SU-DHL-6 (cell line): Measurements from ENCODE around the gene RNF113B.

Experiments used
- H2AFZ ChIP-seq: fragments of 200-600 bp; sonication (generic); 2 replicates; pipeline ENCODE4 v1.6.1; 2014; ENCODE audit warnings: low read depth, mild to moderate bottlenecking, moderate library complexity, mixed read lengths, antibody characterized with exemption, low read length; ENCODE audit not compliant: severe bottlenecking
- H3F3A ChIP-seq: fragments of 200-600 bp; shearing (Covaris generic); 2 replicates; pipeline ENCODE4 v1.6.0; 2016; ENCODE audit warnings: antibody characterized with exemption, mild to moderate bottlenecking; ENCODE audit not compliant: insufficient read depth
- H3K27ac ChIP-seq: fragments of 200-600 bp; sonication (generic); 2 replicates; pipeline ENCODE4 v1.5.1; 2016; ENCODE audit warnings: low read depth, mild to moderate bottlenecking, low read length, moderate library complexity, mixed read lengths
- H3K27me3 ChIP-seq: fragments of 200-600 bp; sonication (generic), shearing (Covaris generic); 2 replicates; pipeline ENCODE4 v1.6.0; 2014; ENCODE audit warnings: mild to moderate bottlenecking, low read length
- H3K36me3 ChIP-seq: fragments of 200-600 bp; sonication (generic); 2 replicates; pipeline ENCODE4 v1.6.1; 2014; ENCODE audit warnings: mild to moderate bottlenecking, low read length, mixed read lengths
- H3K4me2 ChIP-seq: fragments of 300-600, 200-600 bp; shearing (Covaris generic), sonication (generic); 2 replicates; pipeline ENCODE4 v1.6.0; 2014; ENCODE audit warnings: low read length, low read depth, mild to moderate bottlenecking; ENCODE audit not compliant: poor library complexity, severe bottlenecking
- H3K4me3 ChIP-seq: fragments of 200-600 bp; sonication (generic); 2 replicates; pipeline ENCODE4 v1.5.1; 2014; ENCODE audit warnings: antibody characterized with exemption, low read length, mild to moderate bottlenecking, mixed read lengths; ENCODE audit not compliant: insufficient read depth, poor library complexity, severe bottlenecking
- H3K79me2 ChIP-seq: fragments of 200-600 bp; sonication (generic); 2 replicates; pipeline ENCODE4 v1.6.1; 2014; ENCODE audit warnings: mild to moderate bottlenecking, low read length, moderate library complexity; ENCODE audit not compliant: insufficient read depth
- H3K9ac ChIP-seq: fragments of 200-600 bp; sonication (generic); 2 replicates; pipeline ENCODE4 v1.7.0; 2014; ENCODE audit warnings: mild to moderate bottlenecking, low read length
- H3K9me2 ChIP-seq: fragments of 200-600 bp; sonication (generic); replicated peaks from 2 replicates; pipeline ENCODE4 v1.6.1; 2014; ENCODE audit warnings: low read length; ENCODE audit not compliant: insufficient read depth
- H3K9me3 ChIP-seq: fragments of 200-600 bp; sonication (generic); 2 replicates; pipeline ENCODE4 v1.6.1; 2014; ENCODE audit warnings: low read length, mixed read lengths; ENCODE audit not compliant: insufficient read depth
- H4K20me1 ChIP-seq: fragments of 200-600 bp; sonication (generic); 2 replicates; pipeline ENCODE4 v1.6.1; 2014; ENCODE audit warnings: low read depth, mild to moderate bottlenecking, antibody characterized with exemption, low read length, moderate library complexity, mixed read lengths
- EZH2phosphoT487 ChIP-seq: fragments of 200-600 bp; sonication (generic), shearing (Covaris generic); conservative IDR thresholded peaks from 2 replicates; pipeline ENCODE4 v1.6.1; 2018; ENCODE audit warnings: mild to moderate bottlenecking, antibody characterized with exemption, low read length, moderate library complexity, mixed read lengths
- TF ChIP-seq, protein P1 (sequence below): fragments of 200-600 bp; sonication (generic); IDR thresholded peaks from one replicate; pipeline ENCODE4 v1.5.1; 2017; ENCODE audit warnings: antibody characterized with exemption, mild to moderate bottlenecking, low read length, moderate library complexity; ENCODE audit not compliant: insufficient read depth, poor library complexity, severe bottlenecking

RNF113B gene

DNA sequence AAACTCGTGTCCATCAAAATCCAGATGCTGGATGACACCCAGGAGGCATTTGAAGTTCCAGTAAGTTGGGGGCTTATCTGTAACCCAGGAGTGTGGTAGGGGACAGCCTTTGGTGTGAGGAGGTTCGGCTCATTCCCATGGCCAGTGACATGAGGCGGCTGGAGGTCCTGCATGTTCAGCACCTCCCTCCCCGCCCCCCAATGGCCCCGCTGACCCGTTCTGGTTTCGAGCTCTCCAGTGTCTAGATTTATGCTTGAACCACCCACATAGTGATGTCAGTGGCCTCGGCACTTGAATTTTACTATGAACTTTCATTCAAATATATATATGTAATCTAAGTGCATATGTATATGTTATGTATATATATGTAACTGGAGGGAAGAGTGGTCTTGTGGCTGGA, 36.3 kb upstream of the RNF113B start:
- Histone ChIP-seq H3K27ac (no peak overlapping the region), H3K79me2 (no peaks in the 10 kb centered on the region)

DNA sequence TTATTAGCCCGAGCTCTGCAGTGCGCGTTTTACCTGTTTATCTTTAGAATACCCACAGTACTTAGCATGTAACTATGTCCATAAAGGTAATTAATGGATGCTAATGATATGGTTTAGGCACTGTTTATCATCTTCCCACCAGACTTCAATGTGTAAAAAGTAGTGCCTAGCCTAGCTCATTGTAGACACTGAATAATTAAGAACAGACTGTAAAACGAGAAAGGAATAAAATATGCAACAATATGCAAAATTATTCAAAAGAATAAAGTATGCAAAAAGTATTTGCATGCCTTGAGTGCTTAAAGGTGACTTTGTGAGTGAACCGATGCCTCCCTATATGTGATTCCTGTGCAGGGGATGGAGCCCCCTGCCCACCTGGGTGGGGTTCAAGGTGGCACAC, 35.7 kb upstream of the RNF113B start:
- H3K4me2 ChIP-seq: no peak overlapping the region
- no peaks in the 10 kb centered on the region for H4K20me1 ChIP-seq
- H3K9me2 ChIP-seq: no peaks in the 10 kb centered on the region
- H3K27me3 ChIP-seq: no peaks in the 10 kb centered on the region
- no peak overlapping the region for H3K4me3 ChIP-seq
- H3K9ac ChIP-seq: no peak overlapping the region
- no peak overlapping the region for H2AFZ ChIP-seq
- no peaks in the 10 kb centered on the region for H3K36me3 ChIP-seq
- no peak overlapping the region for H3K27ac ChIP-seq
- no peaks in the 10 kb centered on the region for H3K79me2 ChIP-seq
- no peaks in the 10 kb centered on the region for H3F3A ChIP-seq
- TF ChIP-seq, protein P1, sequence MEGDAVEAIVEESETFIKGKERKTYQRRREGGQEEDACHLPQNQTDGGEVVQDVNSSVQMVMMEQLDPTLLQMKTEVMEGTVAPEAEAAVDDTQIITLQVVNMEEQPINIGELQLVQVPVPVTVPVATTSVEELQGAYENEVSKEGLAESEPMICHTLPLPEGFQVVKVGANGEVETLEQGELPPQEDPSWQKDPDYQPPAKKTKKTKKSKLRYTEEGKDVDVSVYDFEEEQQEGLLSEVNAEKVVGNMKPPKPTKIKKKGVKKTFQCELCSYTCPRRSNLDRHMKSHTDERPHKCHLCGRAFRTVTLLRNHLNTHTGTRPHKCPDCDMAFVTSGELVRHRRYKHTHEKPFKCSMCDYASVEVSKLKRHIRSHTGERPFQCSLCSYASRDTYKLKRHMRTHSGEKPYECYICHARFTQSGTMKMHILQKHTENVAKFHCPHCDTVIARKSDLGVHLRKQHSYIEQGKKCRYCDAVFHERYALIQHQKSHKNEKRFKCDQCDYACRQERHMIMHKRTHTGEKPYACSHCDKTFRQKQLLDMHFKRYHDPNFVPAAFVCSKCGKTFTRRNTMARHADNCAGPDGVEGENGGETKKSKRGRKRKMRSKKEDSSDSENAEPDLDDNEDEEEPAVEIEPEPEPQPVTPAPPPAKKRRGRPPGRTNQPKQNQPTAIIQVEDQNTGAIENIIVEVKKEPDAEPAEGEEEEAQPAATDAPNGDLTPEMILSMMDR: no peak
- no peak for TF ChIP-seq EZH2phosphoT487
- no peaks in the 10 kb centered on the region for H3K9me3 ChIP-seq

More for the DNA sequence above, 36.3 kb upstream of the RNF113B start:
- Histone ChIP-seq H3F3A (no peaks in the 10 kb centered on the region), H4K20me1 (no peaks in the 10 kb centered on the region), H2AFZ (no peak overlapping the region), H3K4me3 (no peak overlapping the region), H3K9me2 (no peaks in the 10 kb centered on the region), H3K9ac (no peak overlapping the region), H3K36me3 (no peaks in the 10 kb centered on the region), H3K27me3 (no peaks in the 10 kb centered on the region), H3K4me2 (no peak overlapping the region), H3K9me3 (no peaks in the 10 kb centered on the region)
- no peak for TF ChIP-seq EZH2phosphoT487
- TF ChIP-seq, protein P1: no peak

DNA sequence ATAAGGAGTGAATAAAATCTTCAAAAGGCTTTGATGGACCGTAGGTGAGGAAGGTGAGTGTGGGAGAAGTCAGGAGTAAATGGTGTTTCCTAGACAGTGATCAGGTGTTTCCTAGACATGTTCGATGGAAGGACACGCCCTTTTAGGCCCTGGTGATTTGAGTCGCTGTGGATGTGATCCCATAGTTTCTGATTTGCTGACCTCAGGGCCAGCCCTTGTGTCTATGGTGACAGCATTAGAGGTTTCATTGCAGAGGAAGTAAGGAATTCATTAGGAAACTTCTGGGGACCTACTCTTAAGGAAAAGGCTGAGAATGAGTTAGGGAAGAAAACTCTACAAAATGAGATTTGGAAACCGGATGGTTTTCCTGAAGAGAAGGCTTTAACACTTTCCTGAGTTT, 31.5 kb upstream of the RNF113B start:
- H3K36me3 ChIP-seq: no peaks in the 10 kb centered on the region
- no peaks in the 10 kb centered on the region for H3K9me2 ChIP-seq
- H3K4me2 ChIP-seq: no peak overlapping the region
- no peaks in the 10 kb centered on the region for H3K27me3 ChIP-seq
- no peak overlapping the region for H2AFZ ChIP-seq
- no peak overlapping the region for H3K4me3 ChIP-seq
- no peaks in the 10 kb centered on the region for H3K79me2 ChIP-seq
- no peak for TF ChIP-seq EZH2phosphoT487
- TF ChIP-seq, protein P1: no peak
- H3F3A ChIP-seq: no peaks in the 10 kb centered on the region
- H3K9ac ChIP-seq: no peak overlapping the region
- H3K27ac ChIP-seq: no peak overlapping the region
- no peaks in the 10 kb centered on the region for H3K9me3 ChIP-seq
- no peaks in the 10 kb centered on the region for H4K20me1 ChIP-seq

DNA sequence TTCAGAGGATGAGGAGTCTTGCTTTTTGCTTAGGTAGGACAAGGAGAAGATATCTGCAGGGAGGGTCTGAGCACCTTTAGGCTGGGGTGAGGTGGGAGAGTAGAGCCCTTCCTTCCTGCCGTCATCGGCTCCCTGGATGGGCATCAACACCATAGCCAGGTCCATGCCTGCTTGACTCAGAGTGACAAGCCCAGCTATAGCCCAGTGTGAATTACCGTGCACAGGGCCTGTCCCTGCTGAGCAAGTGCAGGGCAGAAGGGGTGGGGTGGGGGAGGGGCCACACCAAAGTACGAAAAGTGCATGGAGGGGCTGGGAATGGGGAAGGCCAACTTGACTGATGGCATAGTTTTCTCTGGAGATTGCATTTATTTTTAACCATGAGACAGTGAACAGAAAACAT, 30.3 kb upstream of the RNF113B start:
- Histone ChIP-seq H3K27ac (no peak overlapping the region), H3K9me2 (no peaks in the 10 kb centered on the region), H3K9ac (no peak overlapping the region), H3K9me3 (no peaks in the 10 kb centered on the region), H3K27me3 (no peaks in the 10 kb centered on the region), H2AFZ (no peak overlapping the region), H3F3A (no peaks in the 10 kb centered on the region), H4K20me1 (no peaks in the 10 kb centered on the region), H3K4me3 (no peak overlapping the region), H3K4me2 (no peak overlapping the region), H3K36me3 (no peaks in the 10 kb centered on the region), H3K79me2 (no peaks in the 10 kb centered on the region)
- TF ChIP-seq, protein P1: no peak
- TF ChIP-seq EZH2phosphoT487: no peak
